NCI-H345 treated with DMSO at 0.1 percent for 48 hours (cell line): ENCODE results near the gene CACNG8.

Experiments
- DNase-seq: peaks from one replicate; lab custom pipeline; 2025; ENCODE audit not compliant: unreplicated experiment; lab: John Stamatoyannopoulos, UW

The CACNG8 gene

DNA sequence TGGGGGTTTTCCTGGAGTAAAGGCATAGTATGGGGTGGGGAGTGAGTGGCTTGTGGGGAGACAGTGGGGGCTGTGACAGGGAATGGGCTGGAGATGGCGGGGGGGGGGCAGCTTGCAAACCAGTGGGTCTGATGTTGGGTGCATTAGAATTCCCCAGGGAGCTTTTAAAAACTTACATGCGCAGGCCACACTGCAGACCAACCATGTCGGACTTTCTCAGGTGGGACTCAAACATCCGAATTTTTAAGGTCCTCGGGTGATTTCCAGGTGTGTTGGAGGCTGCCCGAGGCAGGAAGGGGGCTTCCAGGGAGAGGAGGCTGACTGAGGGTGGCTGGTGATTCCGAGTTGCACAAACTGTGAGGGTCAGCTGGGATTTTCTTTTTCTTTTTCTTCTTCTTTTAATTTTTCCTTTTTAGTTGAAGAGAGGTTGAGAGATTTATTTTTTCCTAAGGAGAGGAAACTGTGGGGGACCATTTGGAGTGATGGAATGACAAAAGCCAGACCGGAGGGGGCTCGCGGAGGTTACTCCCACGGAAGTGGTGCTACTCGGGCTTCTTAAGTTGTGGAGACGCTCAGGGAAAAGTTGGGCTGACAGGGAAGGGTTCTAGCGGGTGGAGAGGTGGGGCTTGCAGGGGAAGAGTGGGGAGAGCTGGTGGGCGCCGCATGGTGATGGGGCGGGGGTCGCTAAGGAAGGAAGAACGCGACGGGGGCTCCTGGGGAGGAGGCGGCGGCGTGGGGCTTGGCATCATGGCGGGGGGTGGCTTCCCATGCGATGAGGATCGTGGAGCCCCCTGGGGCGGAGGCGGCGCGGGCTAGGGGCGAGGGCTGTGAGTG, 997 bp upstream of the CACNG8 start:
- no peak for DNase-seq

GRCh38 chr19:53965091-53965490, 2.4 kb downstream of the CACNG8 start:
- DNase-seq: no peak

GRCh38 chr19:53966931-53967330, 4.2 kb downstream of the CACNG8 start:
- DNase-seq: no peak

DNA sequence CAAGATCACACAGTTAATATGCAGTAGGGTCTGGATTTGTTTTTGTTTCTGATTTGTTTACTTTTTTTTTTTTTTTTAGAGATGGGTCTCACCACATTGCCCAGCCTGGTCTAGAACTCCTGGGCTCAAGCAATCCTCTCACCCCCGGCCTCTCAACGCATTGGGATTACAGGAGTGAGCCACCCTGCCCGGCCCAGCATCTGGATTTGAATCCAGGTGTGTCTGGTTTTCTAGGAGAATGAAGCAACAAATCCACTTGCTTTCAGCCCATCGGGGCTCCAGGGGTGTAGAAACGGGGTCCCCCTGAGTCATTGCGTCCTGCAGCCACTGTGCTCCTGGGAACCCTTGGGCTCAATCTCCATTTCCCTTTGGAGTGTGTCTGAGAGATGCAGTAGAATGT, 6.6 kb downstream of the CACNG8 start:
- no peak for DNase-seq

- no peak for DNase-seq
Measured at GRCh38 chr19:53971673-53972072, 8.9 kb downstream of the CACNG8 start.

- no peak for DNase-seq
Measured at GRCh38 chr19:53977429-53977990, 14.8 kb downstream of the CACNG8 start.

DNA sequence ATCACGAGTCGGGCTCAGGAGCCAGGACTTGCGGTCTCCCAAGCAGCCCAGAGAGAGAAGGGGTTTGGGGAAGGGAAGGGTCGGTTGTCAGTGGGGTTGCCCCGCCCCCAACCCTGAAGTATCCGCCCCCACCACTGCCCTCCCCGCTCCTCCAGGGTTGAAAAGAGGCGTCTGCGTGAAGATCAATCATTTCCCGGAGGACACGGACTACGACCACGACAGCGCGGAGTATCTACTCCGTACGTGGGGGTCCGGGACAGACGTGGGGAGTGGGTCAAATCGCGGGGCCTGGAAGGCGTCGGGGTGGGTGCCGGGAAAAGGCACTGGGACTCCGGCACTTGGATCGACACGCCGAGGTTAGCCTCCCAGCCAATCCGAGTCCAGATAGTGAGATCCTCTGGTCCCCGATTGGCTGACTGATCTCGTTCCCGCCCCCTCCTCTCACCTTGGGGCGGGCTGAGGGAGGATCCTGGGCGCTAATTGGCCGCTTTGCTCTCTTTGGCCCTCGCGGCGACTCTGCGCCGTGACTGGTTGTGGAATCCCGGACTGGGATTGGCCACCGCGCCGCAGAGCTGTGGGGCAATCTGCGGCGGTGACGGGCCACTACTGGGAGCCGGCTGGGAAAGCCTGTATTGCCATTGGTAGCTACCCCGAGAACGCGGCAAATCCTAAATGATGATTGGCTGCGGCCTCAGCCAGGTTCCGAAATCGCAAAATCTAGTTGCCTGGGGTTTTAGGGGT, 15.4 kb downstream of the CACNG8 start:
- DNase-seq: no peak

DNA sequence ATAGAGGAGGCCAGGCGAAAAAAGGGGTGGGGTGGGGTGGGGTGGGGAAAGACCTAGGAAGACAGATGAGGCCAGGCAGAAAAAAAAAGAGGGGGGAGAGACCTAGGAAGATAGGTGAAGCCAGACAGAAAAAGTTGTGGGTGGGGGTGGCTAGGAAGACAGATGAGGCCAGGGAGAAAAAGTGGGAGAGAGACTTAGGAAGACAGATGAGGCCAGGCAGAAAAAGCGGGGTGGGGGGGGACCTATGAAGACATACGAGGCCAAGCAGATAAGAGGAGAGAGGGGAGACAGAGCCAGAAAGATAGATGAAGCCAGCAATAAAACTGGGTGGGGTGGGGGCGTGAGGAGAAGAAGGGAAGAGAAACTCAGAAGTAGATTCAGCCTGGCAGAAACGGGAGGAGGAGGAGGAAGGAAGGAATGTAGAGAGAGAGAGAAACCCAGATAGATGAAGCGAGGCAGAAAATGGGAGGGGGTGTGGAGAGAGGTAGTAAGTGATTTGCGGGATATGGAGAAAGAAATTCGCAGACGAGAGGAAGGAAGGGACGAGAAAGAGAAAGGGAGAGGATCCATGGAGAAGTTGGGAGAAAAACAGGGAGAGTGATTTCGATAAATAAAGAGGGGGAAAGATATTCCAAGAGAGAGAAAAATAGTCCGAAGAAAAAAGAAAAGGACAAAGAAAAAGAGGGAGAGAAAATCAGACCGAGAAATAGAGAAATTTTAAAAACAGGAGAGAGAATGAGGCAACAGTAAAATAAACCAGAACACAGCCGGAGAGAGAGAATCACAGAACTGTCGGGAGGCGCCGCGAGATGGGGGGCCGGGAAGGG, 16.5 kb downstream of the CACNG8 start:
- no peak for DNase-seq

DNA sequence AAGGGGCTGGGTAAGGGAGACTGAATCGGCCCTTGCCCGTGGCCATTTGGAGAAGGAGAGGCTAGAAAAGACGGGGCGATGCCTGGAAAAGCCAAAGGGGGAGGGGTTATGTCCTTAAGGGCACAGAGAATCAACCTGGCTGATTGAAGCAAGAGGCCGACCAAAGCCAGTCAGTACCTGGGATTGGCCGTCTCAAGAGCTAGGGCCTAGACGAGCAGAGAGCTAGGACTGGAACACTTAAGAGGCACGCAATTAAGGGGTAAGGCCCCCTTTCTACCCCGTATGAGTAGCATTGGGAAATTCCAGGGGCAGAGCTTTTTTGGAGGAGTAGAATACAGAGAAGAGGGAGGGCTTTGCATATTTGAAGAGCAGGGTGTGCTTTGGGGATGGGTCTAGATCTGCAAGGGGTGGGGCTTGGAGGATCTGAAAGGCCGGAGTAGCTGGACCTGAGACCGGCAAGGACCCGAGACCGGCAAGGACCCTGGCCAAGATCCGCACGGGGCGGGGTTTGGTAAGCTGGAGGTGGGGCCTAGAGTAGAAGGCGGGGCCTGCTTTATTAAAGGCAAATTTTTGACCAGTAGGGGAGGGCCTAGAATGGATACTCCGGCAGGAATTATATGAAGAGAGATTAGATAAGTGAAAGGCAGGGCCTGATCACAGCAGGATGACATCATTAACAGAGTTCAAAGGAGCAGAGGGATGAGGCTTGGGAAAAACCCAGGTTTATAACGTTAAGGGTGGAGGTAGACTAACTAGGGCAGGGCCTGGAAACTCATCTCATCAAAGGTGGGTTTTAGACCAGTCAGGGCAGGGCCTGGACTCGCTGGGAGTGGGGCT, 18.0 kb downstream of the CACNG8 start:
- no peak for DNase-seq

- DNase-seq: no peak
Measured at GRCh38 chr19:53981376-53981951, 18.7 kb downstream of the CACNG8 start.

DNA sequence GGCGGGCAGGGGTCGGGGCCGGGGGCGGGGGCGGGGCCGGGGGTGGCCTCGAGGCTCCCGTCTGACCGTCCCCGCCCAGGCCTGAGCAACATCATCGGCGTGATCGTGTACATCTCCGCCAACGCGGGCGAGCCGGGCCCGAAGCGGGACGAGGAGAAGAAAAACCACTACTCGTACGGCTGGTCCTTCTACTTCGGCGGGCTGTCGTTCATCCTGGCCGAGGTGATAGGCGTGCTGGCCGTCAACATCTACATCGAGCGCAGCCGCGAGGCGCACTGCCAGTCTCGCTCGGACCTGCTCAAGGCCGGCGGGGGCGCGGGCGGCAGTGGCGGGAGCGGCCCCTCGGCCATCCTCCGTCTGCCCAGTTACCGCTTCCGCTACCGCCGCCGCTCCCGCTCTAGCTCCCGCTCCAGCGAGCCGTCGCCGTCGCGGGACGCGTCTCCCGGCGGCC, 19.3 kb downstream of the CACNG8 start:
- DNase-seq: no peak

DNA sequence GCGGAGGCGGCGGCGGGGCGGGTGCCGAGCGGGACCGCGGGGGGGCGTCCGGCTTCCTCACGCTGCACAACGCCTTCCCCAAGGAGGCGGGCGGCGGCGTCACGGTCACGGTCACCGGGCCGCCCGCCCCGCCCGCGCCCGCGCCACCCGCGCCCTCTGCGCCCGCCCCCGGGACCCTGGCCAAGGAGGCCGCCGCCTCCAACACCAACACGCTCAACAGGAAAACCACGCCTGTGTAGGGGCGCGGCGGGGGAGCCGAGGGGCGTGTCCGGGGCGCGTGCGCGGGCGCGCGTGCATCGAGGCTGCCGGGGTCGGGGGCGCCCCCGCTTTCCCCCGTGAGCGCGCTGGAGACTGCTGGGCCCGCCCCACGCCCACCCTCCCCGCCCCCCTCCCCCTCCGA, 19.9 kb downstream of the CACNG8 start:
- DNase-seq: no peak

GRCh38 chr19:53983457-53984289, 20.9 kb downstream of the CACNG8 start:
- DNase-seq: no peak

- no peak for DNase-seq
Measured at GRCh38 chr19:53985863-53986262, 23.1 kb downstream of the CACNG8 start.

GRCh38 chr19:53988981-53989380, 26.2 kb downstream of the CACNG8 start:
- no peak for DNase-seq

- DNase-seq: no peak
Measured at GRCh38 chr19:53989600-53990533, 27.1 kb downstream of the CACNG8 start.

DNA sequence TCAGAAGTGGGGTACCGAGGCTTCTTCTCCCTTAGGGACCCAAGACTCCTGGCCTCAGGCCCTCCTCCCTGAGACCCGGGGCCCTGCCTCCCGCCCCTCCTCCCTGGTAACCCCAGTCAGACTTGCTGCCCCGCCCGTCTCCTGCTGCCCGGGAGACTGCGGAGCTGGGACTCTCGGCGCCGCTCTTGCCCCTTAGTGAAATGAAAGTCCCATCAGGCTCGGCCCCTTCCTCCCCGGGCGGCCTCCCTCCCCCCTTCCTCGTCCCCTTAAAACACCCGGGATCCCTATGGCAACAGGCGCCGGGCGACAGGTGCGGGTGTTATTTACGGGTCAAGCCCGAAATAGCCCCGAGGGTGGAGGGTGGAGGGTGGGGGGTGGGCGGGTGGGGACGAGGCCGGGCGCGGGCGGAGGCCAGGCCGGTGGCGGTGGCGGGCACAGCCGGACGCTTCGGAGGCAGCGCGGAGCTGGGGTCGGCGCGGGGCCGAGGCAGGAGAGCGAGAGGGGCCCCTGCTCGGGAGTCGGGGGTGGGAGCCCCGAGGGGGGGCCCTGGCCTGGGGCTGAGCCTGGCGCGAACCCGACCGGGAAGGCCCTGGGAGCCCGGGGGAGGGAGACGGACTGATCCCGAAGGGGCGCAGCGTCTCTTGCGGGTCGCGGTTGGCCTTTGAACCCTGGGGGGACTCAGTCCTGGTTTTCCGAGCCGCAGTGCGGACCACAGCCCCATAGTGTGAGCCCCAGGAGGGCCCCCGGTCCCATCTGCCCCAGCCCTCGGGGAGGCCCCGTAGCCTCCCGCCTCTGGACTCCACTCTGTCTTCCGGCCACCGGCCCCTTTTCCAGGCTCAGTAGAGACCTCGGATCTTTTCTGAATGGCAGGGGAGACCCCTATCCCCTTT, 28.7 kb downstream of the CACNG8 start, which contains the start of gene CACNG6:
Gene CACNG6 (plus strand): TSS at position 414 of the 890 bp plus-strand sequence. CDS start 1,241 bp downstream, outside the sequence.
- DNase-seq: no peak
